IPS-20b (cell line): ENCODE results near the gene RPP14.

ENCODE experiments used
- H3K27ac ChIP-seq: one replicate; pipeline ENCODE4 v1.5.1; 2013; ENCODE audit warnings: low read length
- H3K27me3 ChIP-seq: 2 replicates; pipeline ENCODE4 v1.6.1; 2013; ENCODE audit warnings: mild to moderate bottlenecking, low read length, inconsistent platforms; ENCODE audit not compliant: insufficient read depth
- H3K36me3 ChIP-seq: 2 replicates; pipeline ENCODE4 v1.6.1; 2013; ENCODE audit warnings: low read depth, mild to moderate bottlenecking, inconsistent platforms, low read length, moderate library complexity; ENCODE audit not compliant: insufficient read depth
- H3K4me1 ChIP-seq: 2 replicates; pipeline ENCODE4 v1.6.1; 2013; ENCODE audit warnings: mild to moderate bottlenecking, control low read depth, inconsistent platforms, low read length, moderate library complexity; ENCODE audit not compliant: insufficient read depth
- H3K4me3 ChIP-seq: 2 replicates; pipeline ENCODE4 v1.5.1; 2013; ENCODE audit warnings: mild to moderate bottlenecking, low read length, inconsistent platforms
- H3K9ac ChIP-seq: 2 replicates; pipeline ENCODE4 v1.6.1; 2013; ENCODE audit warnings: low read depth, mild to moderate bottlenecking, inconsistent platforms, low read length, moderate library complexity
- H3K9me3 ChIP-seq: 2 replicates; pipeline ENCODE4 v1.6.1; 2013; ENCODE audit warnings: mild to moderate bottlenecking, low read depth, low read length, inconsistent platforms; ENCODE audit not compliant: insufficient read depth

Gene RPP14

DNA sequence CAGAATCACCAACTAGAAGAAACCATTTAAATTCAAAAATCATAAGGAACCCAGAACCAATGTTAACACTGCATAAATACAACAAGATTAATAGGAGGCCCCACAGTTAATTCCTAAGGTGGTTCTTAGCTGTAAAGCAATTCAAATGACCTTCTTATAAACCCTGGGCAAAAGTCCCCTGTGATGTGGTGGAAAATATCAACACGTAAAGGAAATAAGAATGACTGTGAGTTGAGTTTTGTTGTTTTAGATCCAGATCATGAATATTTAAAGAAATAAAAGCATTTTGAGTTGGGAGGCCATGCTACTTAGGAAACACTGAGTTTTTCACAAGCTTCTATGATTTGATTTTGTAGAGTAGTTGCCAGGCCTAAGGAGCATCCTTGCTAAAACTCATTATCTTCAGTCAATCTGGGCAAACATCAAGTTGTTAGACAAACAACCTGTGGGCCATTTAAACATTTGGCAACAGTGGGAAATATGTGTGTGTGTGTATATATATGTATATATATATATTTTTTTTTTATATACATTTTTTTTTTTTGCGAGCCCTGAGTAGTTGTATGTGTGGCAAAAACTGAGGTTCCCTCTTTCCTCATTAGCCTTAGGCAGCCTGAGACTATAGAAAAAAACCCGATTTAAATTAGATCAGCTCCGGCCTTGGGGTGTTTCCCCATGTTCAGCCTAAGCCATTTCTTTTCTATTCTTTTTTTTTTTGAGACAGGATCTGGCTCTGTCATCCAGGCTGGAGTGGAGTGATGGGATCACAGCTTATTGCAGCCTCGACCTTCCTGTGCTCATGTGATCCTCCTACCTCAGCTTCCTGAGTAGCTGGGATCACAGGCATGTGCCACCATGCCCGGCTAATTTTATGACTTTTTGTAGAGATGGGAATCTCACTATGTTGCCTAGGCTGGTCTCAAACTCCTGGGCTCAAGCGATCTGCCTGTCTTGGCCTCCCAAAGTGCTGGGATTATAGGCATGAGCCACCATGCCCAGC lies 18.6 kb downstream of the RPP14 start:
- Histone ChIP-seq H3K4me1 (peaks cover 12% of the 10 kb centered on the region; the same call in 1 of the 2 replicates), H3K36me3 (no peaks in the 10 kb centered on the region), H3K27ac (no peak overlapping the region), H3K9ac (no peak overlapping the region), H3K4me3 (no peak overlapping the region), H3K27me3 (no peaks in the 10 kb centered on the region), H3K9me3 (no peaks in the 10 kb centered on the region)

DNA sequence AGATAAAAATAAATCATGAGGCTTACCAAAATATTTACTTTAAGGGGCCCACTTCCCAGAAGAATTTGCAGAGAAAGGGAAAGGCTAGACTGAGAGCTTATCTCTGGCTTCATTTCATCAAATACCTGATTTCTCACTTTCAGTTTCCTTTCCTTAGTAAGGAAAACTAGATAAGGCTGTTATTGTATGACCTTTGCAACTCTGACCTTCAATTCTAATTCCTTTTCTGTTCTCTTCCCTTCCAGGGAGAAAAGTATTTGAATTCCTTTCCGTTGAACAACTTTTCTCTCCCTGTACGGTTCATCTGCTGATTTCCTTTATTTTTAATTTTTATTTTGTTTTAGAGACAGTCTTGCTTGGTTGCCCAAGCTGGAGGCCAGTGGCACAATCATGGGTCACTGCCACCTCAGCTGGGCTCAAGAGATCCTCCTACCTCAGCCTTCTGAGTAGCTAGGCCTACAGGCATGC lies 19.5 kb downstream of the RPP14 start:
- no peak overlapping the region for H3K27ac ChIP-seq
- H3K9ac ChIP-seq, result no peak overlapping the region
- H3K4me1 ChIP-seq, result peaks cover 12% of the 10 kb centered on the region; the same call in 1 of the 2 replicates
- H3K4me3 ChIP-seq, result no peak overlapping the region
- H3K9me3 ChIP-seq, result no peaks in the 10 kb centered on the region
- H3K27me3 ChIP-seq, result no peaks in the 10 kb centered on the region
- H3K36me3 ChIP-seq, result no peaks in the 10 kb centered on the region

DNA sequence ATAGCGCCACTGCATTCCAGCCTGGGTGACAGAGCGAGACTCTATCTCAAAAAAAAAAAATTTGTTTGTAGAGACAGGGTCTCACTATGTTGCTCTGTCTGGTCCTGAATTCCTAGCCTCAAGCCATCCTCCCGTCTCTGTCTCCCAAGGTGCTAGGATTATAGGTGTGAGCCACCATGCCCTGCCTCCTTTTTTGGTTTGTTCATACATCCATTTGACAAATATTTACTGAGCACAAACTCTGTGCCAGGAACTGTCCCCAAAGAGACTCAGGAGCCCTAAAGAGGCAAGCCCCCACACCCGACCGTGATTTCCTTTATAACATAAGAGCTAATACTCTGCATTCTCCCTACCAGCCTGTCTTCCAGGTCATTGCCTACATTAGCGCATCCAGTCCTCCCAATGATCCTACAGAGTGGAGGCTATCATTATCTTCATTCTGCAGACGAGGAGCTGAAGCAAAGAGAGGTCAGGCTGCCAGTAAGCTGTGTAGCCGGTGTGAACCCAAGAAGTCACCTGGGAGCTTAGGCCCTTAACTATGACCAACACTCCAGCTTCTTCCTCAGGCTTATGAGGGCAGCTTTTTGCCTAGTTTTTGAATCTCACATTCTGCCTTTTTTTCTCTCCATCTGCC lies 20.3 kb downstream of the RPP14 start:
- H3K4me3 ChIP-seq, result no peak overlapping the region
- no peaks in the 10 kb centered on the region for H3K9me3 ChIP-seq
- H3K36me3 ChIP-seq, result no peaks in the 10 kb centered on the region
- H3K9ac ChIP-seq, result no peak overlapping the region
- H3K27me3 ChIP-seq, result no peaks in the 10 kb centered on the region
- no peak overlapping the region for H3K27ac ChIP-seq
- H3K4me1 ChIP-seq, result peaks cover 8% of the 10 kb centered on the region; the same call in 1 of the 2 replicates

DNA sequence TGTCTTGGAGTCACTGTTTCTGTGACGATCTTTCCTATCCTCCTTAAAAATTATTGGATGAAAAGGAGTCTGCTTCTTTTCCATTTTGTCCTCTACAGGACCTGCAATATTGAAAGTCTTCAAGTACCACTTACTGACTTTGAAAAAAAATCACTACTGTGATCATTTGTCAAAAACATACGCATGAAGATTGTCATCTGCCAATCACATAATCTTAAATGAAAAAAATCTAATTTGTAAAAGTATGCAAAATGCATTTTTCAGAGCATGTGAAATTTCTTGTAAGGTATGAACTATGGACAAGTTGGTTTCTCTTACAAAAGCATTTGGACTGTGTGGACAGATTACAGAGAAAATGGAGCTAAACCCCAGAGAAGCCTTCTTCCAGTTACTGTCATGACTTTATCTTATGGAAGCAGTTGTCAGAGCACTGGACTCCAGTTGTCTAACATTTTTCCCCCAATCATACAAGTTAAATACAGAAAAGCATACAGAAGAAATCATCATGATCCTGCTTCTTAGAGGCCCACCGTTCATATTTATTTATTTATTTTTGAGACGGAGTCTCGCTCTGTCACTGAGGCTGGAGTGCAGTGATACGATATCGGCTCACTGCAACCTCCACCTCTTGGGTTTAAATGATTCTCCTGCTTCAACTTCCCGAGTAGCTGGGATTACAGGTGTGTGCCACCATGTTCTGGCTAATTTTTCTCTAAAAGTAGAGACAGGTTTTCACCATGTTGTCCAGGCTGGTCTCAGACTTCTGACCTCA lies 23.3 kb downstream of the RPP14 start:
- Histone ChIP-seq H3K4me3 (no peak overlapping the region), H3K4me1 (no peaks in the 10 kb centered on the region; the same call in 1 of the 2 replicates), H3K9me3 (no peaks in the 10 kb centered on the region), H3K36me3 (no peaks in the 10 kb centered on the region), H3K27ac (no peak overlapping the region), H3K27me3 (peaks cover 21% of the 10 kb centered on the region), H3K9ac (no peak overlapping the region)

DNA sequence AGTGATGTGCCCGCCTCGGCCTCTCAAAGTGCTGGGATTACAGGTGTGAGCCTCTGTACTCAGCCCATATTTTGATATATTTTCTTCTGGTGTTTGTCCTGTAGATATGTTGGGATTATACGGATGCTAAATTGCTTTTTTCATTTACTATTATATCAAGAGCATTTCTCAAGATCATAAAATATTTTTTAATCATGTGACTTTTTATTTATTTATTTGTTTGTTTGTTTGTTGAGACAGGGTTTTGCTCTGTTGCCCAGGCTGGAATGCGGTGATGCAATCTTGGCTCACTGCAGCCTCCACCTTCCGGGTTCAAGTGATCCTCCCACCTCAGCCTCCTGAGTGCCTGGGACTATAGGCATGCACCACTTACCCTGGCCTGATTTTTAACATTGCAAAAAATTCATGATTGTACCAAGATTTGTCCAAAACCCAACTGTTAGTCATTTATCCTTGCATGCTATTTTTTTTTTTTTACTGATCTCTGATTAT lies 23.9 kb downstream of the RPP14 start:
- peaks cover 25% of the 10 kb centered on the region for H3K27me3 ChIP-seq
- no peak overlapping the region for H3K4me3 ChIP-seq
- H3K9me3 ChIP-seq, result no peaks in the 10 kb centered on the region
- H3K9ac ChIP-seq, result no peak overlapping the region
- H3K27ac ChIP-seq, result no peak overlapping the region
- no peaks in the 10 kb centered on the region for H3K36me3 ChIP-seq
- H3K4me1 ChIP-seq, result no peaks in the 10 kb centered on the region; the same call in 1 of the 2 replicates

DNA sequence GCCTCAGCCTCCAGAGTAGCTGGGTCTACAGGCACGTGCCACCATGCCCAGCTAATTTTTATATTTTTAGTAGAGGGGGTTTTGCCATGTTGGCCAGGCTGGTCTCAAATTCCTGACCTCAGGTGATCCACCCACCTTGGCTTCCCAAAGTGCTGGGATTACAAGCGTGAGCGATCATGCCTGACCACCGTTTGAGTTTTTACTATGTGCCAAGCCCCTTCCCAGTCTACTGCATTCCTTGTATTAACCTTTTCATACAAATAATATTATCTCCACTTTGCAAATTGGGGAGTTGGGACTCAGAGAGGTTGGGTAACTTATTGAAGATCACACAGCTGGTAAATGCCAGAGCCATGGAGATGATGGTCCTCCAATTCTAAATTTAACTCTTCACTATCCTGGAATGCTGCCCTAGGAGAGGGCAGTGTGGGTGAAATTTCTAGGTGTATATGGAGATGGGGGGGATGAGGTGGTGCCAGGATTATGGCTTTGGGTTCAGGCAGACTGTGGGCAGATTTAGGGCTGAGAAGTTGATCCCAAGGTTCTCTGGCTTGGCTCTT lies 25.6 kb downstream of the RPP14 start:
- H3K4me1 ChIP-seq, result no peaks in the 10 kb centered on the region; the same call in 1 of the 2 replicates
- no peak overlapping the region for H3K9ac ChIP-seq
- peaks cover 25% of the 10 kb centered on the region for H3K27me3 ChIP-seq
- no peak overlapping the region for H3K4me3 ChIP-seq
- H3K9me3 ChIP-seq, result no peaks in the 10 kb centered on the region
- no peaks in the 10 kb centered on the region for H3K36me3 ChIP-seq
- H3K27ac ChIP-seq, result no peak overlapping the region

DNA sequence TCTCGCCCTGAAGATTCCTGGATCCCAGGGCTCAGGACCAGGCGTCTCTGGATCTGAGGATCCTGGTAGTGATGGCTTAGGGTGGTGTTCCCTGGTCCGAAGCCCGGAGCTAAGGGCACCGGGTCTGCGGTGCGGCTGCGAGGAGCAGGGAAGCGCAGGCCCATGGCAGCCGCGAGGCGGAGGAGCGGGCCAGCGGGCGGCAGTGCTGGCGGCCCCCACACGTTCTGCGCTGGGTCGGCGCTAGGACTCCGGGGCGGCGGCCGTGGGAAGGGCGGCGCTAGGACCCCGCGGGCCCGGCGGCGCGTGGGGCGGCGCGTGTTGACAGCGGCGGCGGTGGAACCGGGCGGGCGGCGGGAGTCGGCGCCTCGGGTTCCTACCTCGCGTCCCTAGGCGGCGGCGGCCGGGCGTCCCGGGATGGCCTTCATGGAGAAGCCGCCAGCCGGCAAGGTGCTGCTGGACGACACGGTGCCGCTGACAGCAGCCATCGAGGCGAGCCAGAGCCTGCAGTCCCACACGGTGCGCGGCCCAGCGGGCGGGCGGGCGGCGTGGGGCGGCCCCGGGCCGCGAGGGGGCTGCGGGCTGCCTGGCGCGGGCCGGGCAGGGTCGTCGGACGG lies 26.6 kb downstream of the RPP14 start, which contains the start of gene PXK:
Gene PXK (plus strand): TSS at position 318 of the 614 bp plus-strand sequence. CDS start 97 bp downstream, at position 415.
- no peak within 1 kb of the TSS for H3K27ac ChIP-seq
- no peaks in the 10 kb centered on the region for H3K36me3 ChIP-seq
- no peak within 1 kb of the TSS for H3K9ac ChIP-seq
- peaks cover 25% of the 10 kb centered on the region for H3K27me3 ChIP-seq
- peak within 1 kb of the TSS; percentile 67 for H3K4me3 ChIP-seq
- no peaks in the 10 kb centered on the region for H3K9me3 ChIP-seq
- H3K4me1 ChIP-seq, result no peaks in the 10 kb centered on the region; the same call in 1 of the 2 replicates

DNA sequence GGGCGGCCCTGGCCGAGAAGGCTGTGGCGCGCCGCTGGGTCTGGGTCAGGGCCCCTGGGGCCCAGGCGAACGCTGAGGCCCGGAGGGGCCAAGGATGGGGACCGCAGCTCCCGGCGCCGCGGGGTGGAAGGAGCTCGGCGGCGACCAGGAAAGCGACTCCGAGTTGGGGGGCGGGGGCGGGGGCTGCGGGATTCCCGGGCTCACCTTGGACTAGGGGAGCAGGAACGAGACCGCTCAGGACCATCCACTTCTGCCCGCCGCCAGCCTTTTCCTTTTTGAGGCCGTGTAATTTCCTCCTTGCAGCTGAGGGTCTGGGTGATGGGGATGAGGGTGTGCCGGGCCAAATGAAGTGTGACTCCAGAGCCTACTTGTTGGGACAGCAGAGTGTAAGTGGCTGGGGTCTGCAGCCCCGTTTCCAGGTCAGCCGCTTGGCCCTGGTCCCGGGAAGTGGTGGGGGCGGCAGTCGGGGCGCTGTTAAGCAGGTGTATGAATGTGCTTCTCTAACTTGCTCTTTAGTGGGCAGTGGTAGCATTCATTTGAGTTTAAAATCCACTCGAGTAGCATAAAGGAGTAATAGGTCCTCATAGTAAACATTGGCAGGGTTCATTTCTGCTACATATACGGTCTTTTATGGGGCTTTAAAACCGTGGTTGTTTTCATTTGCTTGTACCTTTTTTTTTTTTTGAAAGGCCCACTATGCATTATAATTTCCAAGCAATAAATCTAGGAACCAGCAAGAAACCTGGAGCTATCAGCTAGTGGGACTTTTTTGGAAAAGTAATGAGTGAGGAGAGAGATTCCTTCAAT lies 27.4 kb downstream of the RPP14 start:
- Histone ChIP-seq H3K9me3 (no peaks in the 10 kb centered on the region), H3K36me3 (no peaks in the 10 kb centered on the region), H3K27ac (no peak overlapping the region), H3K4me3 (peak overlapping the region; percentile 67), H3K9ac (no peak overlapping the region), H3K4me1 (no peaks in the 10 kb centered on the region; the same call in 1 of the 2 replicates), H3K27me3 (peaks cover 25% of the 10 kb centered on the region)

DNA sequence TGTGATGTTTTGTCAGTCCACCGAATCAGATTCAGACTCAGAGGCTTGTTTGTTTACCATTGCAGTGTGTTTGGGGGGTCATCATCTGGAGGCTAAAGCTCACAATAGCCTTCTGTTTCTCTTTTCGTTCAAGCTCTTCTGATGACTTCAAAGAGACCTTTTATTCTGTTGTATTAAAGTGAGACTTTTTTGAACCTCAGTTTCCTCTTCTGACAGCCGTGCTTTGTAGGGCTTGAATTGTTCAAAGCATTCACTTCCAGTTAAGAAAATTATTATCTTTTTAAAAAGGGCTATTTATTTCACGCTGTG lies 27.9 kb downstream of the RPP14 start:
- no peaks in the 10 kb centered on the region; the same call in 1 of the 2 replicates for H3K4me1 ChIP-seq
- H3K27me3 ChIP-seq, result peaks cover 25% of the 10 kb centered on the region
- H3K9me3 ChIP-seq, result no peaks in the 10 kb centered on the region
- no peaks in the 10 kb centered on the region for H3K36me3 ChIP-seq
- H3K4me3 ChIP-seq, result peak overlapping the region; percentile 67
- H3K9ac ChIP-seq, result no peak overlapping the region
- H3K27ac ChIP-seq, result no peak overlapping the region

DNA sequence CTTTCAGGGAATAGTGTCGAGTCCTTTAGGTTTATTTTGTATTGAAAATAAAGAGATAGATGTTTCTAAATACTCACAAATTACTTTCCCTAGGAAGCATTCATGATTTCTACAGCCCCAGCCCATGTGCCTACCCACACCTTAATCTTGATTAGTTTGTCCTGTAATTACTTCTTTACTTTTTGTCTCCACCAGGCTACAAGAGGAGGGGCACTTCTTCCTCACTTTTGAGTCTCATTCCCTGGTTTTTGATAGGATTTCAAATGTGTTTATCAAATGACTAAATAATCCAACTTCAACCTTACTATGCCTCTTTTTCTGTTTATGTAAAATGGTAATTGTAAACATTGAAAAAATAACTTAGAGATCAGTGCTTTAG lies 28.4 kb downstream of the RPP14 start:
- H3K4me1 ChIP-seq, result no peaks in the 10 kb centered on the region; the same call in 1 of the 2 replicates

More for the DNA sequence above, 28.4 kb downstream of the RPP14 start:
- Histone ChIP-seq H3K4me3 (no peak overlapping the region), H3K9ac (no peak overlapping the region), H3K27me3 (peaks cover 25% of the 10 kb centered on the region), H3K27ac (no peak overlapping the region), H3K36me3 (no peaks in the 10 kb centered on the region), H3K9me3 (no peaks in the 10 kb centered on the region)
